ENCODE data around the gene ANKRD52.
"Not testable (repeated sequence)": the region's sequence is repeated elsewhere in the genome, so short reads cannot be mapped to it uniquely, and the experiment has no call there.

ANKRD52 gene

GRCh38 chr12:56258068-56258819, at the start of gene ANKRD52:
ANKRD52 (minus strand) TSS chr12:56258384; CDS start chr12:56258269, 115 bp downstream.
- DNase-seq (ENCODE audit: low read depth, low spot score) = no peak

GRCh38 chr12:56307221-56307965, 49.2 kb upstream of the ANKRD52 start:
- no peak for DNase-seq (ENCODE audit: low read depth, low spot score)

DNA sequence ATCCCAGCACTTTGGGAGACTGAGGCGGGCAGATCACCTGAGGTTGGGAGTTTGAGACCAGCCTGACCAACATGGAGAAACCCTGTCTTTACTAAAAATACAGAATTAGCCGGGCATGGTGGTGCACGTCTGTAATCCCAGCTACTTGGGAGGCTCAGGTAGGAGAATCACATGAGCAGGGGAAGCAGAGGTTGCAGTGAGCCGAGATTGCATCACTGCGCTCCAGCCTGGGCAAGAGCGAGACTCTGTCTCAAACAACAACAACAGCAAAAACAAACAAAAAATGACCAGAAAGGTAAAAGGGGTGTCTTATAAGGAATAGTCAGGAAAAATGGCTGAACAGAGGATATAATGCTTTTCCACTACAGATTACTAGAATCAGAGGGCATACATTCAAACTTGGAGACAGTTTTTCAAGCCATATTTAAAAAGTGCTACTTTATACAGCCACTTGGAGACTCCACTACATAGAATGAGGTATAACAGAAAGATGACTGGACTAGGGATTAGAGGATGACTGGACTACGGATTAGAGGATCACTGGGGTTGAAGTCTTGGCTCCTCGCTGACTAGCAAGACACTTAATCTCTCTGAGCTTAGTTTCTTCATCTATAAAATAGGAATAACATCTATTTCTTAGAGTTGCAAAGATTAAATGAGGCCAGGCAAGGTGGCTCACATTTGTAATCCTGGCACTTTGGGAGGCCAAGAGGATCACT, 46.8 kb upstream of the ANKRD52 start:
- no peak for DNase-seq (ENCODE audit: low read depth, low spot score)

DNA sequence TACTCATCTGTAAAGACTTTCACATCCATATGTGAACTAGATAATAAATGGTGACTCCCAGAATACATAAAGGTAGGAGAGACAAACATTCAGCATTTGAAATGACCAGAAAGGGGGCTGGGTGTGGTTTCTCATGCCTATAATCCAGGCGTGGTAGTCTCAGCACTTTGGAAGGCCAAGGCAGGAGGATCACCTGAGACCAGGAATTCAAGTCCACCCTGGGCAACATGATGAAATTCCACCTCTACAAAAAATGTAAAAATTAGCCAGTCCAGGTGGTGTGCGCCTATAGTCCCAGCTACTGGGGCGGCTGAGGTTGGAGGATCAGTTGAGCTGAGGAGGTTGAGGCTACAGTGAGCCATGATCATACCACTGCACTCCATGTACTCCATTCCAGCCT, 46.1 kb upstream of the ANKRD52 start:
- no peak for DNase-seq (ENCODE audit: low read depth, low spot score)

DNA sequence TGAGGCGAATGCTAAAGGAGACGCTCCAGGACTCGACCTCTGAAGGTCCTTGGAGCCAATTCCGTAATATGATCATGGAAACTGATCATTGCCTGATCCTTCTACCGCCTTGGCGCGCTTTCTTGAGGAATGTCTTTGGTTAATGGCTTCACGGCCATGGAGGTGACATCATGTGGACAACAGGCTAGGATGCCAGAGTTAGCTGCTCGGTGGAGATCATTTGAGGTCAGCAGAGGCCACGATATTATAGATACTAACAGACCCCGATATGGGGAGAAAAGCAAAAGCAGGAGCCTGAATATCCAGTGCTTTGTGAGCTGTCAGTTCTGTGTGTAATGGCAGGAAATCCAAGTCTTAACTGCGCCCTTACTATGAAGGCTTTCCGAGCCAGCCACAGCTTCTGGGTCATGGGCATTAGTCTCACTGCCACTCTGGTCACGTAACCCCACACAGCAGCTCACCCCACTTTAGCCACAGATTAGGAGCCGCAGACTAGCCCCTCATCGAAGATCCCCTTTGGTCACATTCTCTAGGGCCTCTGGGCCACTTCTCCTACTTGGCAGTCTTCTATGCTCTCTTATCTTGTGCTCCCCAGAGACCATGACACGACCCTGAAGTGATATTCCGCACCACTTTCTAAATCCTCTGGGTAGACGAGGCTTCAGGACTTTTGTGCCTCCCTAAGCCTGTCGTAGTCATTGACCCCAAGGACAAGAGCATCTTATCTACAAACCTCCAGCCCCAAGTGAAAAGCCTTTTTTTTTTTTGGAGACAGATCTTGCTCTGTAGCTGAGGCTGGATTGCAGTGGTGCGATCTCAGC, 42.7 kb upstream of the ANKRD52 start:
- DNase-seq (ENCODE audit: low read depth, low spot score) = no peak

DNA sequence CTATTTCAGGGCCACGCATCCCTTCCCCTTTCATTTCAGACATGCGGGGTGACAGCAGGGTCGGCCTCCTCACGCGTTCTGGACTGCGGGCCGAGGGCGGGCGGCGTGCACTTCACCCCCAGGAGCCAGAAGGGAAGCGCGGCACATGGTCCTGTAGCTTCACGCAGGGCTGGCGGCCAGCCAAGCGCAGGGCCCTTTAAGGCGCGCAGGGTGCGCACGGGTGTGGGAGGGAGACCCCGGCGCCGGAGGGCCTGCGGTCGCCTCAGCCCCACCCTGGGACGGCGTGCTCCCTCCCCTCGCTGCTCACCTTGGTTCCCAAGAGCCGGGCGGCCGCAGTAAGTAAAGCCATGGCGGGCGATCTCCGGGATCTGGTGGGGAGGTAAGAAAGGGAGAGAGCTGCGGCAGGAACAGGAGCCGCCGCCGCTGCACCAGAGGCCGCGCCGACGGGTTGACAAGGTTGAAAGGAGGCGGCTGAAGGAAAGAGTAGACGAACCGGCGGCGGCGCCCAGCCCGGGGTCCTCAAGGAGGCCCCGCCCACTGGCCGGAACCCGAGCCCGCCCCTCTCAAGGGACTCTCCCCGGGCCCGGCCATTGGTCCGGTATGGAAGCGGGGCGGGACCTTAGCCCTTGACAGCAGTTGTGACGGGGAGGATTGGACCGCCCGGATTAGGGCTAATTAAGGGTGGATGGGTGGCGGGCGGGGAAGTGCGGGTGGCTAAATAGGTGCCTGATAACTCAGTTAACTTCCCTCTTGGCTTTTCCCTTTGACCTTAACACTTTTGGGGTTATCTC, 41.9 kb upstream of the ANKRD52 start, which contains the start of gene CS:
Gene CS (minus strand): TSS at position 478 of the 791 bp plus-strand sequence. CDS start 129 bp downstream, at position 349.
- DNase-seq (ENCODE audit: low read depth, low spot score) = peak; percentile 94

DNA sequence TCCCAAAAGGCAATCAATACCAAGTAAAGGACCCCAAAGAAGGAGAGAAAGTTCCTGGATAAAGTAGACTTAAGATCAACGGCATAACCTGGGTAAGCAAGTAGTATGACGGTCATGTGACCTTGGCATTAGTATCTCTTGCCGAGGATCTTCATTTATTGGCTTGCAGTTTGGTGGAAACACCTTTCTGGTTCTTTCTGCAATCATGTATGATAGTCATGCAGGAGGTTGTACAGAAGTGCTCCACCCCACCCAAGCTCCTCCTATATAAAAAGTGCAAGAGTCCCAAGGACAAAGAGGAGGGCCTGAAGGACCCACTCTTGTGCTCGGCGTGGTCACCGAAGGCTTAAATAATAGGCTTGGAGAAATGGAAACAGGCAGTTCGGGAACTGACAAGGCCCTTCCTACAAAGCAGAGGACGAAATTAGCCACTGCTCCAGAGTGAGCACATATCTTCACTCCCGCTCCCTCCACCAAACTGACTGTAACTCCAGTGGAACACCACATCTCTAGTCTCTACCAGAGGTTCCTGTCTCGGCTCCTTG, 41.2 kb upstream of the ANKRD52 start:
- DNase-seq (ENCODE audit: low read depth, low spot score) = peak; percentile 6

GRCh38 chr12:56298828-56299227, 40.6 kb upstream of the ANKRD52 start:
- DNase-seq (ENCODE audit: low read depth, low spot score) = no peak

GRCh38 chr12:56297400-56297799, 39.2 kb upstream of the ANKRD52 start:
- no peak for DNase-seq (ENCODE audit: low read depth, low spot score)

- no peak for DNase-seq (ENCODE audit: low read depth, low spot score)
Measured at GRCh38 chr12:56296295-56296694, 38.1 kb upstream of the ANKRD52 start.

DNA sequence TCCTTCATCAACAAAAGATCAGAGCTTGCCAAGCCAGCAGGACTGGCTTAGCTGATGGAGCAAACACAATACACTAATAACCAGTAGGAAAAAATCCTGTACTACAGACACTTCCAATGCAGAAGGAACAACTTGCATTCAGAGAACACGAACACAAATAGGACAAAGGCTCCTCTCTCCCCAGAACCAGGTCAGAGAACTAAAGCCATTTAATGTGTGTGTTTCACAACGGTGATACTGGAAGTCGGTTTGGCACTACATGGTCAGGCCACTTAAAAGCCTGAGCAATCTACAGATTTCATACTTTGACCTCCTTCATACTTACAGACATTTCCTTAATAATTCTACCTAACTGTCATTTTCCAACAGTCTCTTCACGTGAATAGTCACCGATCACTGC, 35.6 kb upstream of the ANKRD52 start:
- DNase-seq (ENCODE audit: low read depth, low spot score) = no peak

DNA sequence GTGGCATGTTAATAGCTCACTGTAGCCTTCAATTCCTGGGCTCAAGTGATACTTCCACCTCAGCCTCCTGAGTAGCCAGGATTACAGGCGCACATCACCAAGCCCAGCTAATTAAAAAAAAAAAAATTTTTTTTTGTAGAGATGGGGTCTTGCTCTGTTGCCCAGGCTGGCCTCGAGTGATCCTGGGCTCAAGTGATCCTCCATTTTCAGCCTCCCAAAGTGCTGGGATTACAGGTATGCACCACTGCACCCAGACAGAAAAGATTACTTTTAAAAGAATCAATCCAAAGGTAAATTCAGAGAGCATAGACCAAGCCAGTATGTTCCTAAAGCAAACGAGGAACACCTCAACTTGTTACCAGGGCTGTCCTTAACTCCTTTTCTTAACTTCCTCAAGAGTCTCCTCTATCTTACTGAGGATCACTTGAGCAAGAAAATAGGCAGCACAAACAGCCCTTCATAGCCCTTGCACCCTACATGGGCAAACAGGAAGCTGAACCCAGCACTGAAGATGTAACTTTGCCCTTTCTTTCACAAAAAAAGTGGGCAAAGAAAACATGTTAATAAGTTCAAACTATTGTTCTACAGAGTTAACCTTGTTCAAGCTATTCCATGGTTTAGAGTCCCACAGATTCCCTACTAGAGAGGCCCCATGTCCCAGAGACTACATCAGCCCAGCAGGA, 30.7 kb upstream of the ANKRD52 start:
- no peak for DNase-seq (ENCODE audit: low read depth, low spot score)

DNA sequence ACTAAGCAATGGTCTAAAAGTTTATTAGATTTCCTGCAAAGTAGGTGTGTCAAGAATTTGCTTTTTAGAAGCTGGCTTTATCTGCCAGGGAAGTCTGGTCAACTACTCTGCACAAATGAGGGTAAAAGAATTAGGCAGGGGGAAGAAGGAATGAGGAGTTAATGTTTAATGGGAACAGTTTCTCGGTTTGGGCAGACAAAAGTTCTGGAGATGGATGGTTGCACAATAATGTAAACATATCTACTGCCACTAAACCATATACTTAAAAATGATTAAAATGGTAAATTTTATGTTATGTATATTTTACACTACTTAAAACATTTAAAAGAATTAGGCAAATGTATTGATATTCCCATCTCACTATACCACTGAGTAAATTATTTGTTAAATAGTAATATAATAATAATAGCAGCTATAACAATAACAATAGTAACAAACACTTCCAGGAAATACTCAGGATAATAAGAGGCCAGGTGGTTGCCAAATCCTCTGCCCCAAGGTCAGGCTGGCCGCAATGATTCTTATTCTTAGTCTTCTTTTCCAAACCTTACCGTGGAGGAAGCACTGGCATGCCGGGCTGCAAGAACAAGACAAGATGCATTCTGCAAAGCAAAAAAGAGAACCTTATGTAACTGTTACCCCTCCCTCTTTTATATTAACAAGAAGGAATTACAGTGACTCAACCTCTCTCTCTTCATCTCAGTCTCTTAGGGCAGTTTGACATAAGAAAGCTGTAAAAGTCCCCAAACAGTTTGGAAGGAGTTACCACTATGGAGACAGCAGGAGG, 28.1 kb upstream of the ANKRD52 start:
- DNase-seq (ENCODE audit: low read depth, low spot score) = no peak

DNA sequence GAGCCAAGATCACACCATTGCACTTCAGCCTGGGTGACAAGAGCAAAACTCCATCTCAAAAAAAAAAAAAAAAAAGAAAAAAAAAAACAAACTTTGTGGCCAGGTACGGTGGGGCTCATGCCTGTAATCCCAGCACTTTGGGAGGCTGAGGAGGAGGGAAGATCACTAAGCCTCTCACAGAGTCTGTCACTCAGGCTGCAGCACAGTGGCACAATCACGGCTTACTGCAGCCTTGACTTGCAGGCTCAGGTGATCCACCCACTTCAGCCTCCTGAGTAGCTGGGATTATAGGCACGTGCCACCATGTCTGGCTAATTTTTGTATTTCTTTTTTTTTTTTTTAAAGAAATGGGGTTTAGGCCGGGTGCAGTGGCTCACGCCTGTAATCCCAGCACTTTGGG, 26.1 kb upstream of the ANKRD52 start:
- DNase-seq (ENCODE audit: low read depth, low spot score) = not testable (repeated sequence)

- no peak for DNase-seq (ENCODE audit: low read depth, low spot score)
Measured at GRCh38 chr12:56282579-56282978, 24.4 kb upstream of the ANKRD52 start.

DNA sequence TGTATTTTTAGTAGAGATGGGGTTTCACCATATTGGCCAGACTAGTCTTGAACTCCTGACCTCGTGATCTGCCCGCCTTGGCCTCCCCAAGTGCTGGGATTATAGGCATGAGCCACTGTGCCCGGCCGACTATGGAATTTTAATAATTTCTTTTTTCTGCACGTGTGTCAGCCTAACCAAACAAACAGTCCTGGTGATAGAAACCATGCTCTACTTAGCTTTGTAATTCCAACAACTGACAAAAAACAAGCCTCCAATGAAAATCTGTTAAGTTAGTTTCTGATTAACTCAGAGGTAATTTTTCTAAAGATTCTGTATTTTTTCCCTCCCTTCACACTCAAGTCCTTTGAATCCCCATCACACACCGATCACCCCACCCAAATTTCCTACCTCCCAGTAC, 23.8 kb upstream of the ANKRD52 start:
- DNase-seq (ENCODE audit: low read depth, low spot score) = no peak

GRCh38 chr12:56280849-56281248, 22.7 kb upstream of the ANKRD52 start:
- DNase-seq (ENCODE audit: low read depth, low spot score) = no peak

- DNase-seq (ENCODE audit: low read depth, low spot score) = no peak
Measured at GRCh38 chr12:56278905-56279304, 20.7 kb upstream of the ANKRD52 start.

- DNase-seq (ENCODE audit: low read depth, low spot score) = no peak
Measured at GRCh38 chr12:56274299-56274698, 16.1 kb upstream of the ANKRD52 start.

Data from smooth muscle cell of the brain vasculature (primary cell).